H1 (cell line): Measurements from ENCODE around the gene FAM50B. TPM values are rescaled to one million over a fixed set of nuclear protein-coding genes. Genes with fewer than 3 reads are reported as not detected.

ENCODE experiments used
- CTCF ChIA-PET: fragments of 300-600 bp; sonication (Branson Sonifier 250); formaldehyde crosslinking; loops from one replicate; lab custom pipeline; 2021; ENCODE audit not compliant: partially characterized antibody; lab: Charles Lee
- POLR2A ChIA-PET: fragments of 300-600 bp; sonication (Branson Sonifier 250); formaldehyde crosslinking; loops from one replicate; lab custom pipeline; 2021; ENCODE audit warnings: inconsistent platforms; ENCODE audit not compliant: partially characterized antibody; lab: Charles Lee
- DNase-seq, 2 experiments: peaks; one replicate each; pipeline versions ENCODE4 v3.0.0 to v3.0.0-alpha.2; 2010 to 2022; ENCODE audit warnings: low spot score in 2 of 2, low read depth in 1 of 2, mixed read lengths in 1 of 2
- FAIRE-seq: peaks from 2 replicates; lab custom pipeline; 2011; peaks lifted over from hg19 to GRCh38; lab: Jason Lieb, UNC
- H2AFZ ChIP-seq: 2 replicates; pipeline ENCODE4 v1.8.1; 2012; ENCODE audit warnings: low read length, inconsistent platforms
- H2AK5ac ChIP-seq: 2 replicates; pipeline ENCODE4 v1.6.1; 2013; ENCODE audit warnings: low read depth, low read length
- H2BK120ac ChIP-seq: replicated peaks from 2 replicates; pipeline ENCODE3; 2013; ENCODE audit warnings: low read depth, low read length, inconsistent platforms
- H2BK12ac ChIP-seq: 2 replicates; pipeline ENCODE4 v1.6.1; 2013; ENCODE audit warnings: low read depth, low read length
- H2BK15ac ChIP-seq: 2 replicates; pipeline ENCODE4 v1.6.1; 2013; ENCODE audit warnings: low read length
- H2BK20ac ChIP-seq: 2 replicates; pipeline ENCODE4 v1.6.1; 2013; ENCODE audit warnings: low read length
- H2BK5ac ChIP-seq: 2 replicates; pipeline ENCODE4 v1.6.1; 2013; ENCODE audit warnings: low read depth, low read length
- H3K14ac ChIP-seq: 2 replicates; pipeline ENCODE4 v1.6.1; 2013; ENCODE audit warnings: inconsistent platforms; ENCODE audit not compliant: insufficient read length
- H3K18ac ChIP-seq: 2 replicates; pipeline ENCODE4 v1.6.1; 2013; ENCODE audit warnings: low read length; ENCODE audit errors: extremely low read depth
- H3K23ac ChIP-seq: 2 replicates; pipeline ENCODE4 v1.6.1; 2013; ENCODE audit warnings: inconsistent platforms; ENCODE audit not compliant: insufficient read length
- H3K23me2 ChIP-seq: 2 replicates; pipeline ENCODE4 v1.6.1; 2013; ENCODE audit warnings: low read depth, low read length
- H3K27ac ChIP-seq: 2 replicates; pipeline ENCODE4 v1.6.1; 2011; ENCODE audit warnings: low read depth, low read length, inconsistent platforms
- H3K27me3 ChIP-seq, 4 experiments: replicated peaks in 1 of 4; 1 replicate in 1 of 4; 2 replicates in 3 of 4; pipeline versions ENCODE4 v1.6.1 to v1.8.1; 2011 to 2013; ENCODE audit warnings: low read length in 3 of 4, mild to moderate bottlenecking in 3 of 4, inconsistent platforms in 2 of 4, mixed read lengths in 2 of 4, moderate library complexity in 1 of 4; ENCODE audit not compliant: control insufficient read depth in 3 of 4, insufficient read depth in 3 of 4; ENCODE audit errors: extremely low read depth in 1 of 4
- H3K36me3 ChIP-seq, 4 experiments: 2 replicates each; pipeline versions ENCODE4 v1.6.1 to v1.8.1; 2011 to 2013; ENCODE audit warnings: mild to moderate bottlenecking in 4 of 4, low read length in 3 of 4, moderate library complexity in 2 of 4, control low read depth in 1 of 4, inconsistent platforms in 1 of 4; ENCODE audit not compliant: insufficient read depth in 4 of 4, control insufficient read depth in 2 of 4
- H3K4ac ChIP-seq: replicated peaks from 2 replicates; pipeline ENCODE3; 2013; ENCODE audit warnings: low read length, low read depth, mixed read lengths, inconsistent platforms; ENCODE audit not compliant: insufficient read length
- H3K4me1 ChIP-seq, 4 experiments: replicated peaks in 1 of 4; 1 replicate in 1 of 4; 2 replicates in 3 of 4; pipeline versions ENCODE4 v1.6.1 to v1.8.1; 2011 to 2013; ENCODE audit warnings: low read length in 3 of 4, inconsistent platforms in 2 of 4, mixed read lengths in 1 of 4; ENCODE audit not compliant: insufficient read depth in 4 of 4, control insufficient read depth in 3 of 4
- H3K4me2 ChIP-seq, 2 experiments: 2 replicates each; pipeline versions ENCODE4 v1.6.1 to v1.8.1; 2011 to 2013; ENCODE audit warnings: low read depth in 2 of 2, low read length in 2 of 2, control low read depth in 1 of 2, inconsistent platforms in 1 of 2, mild to moderate bottlenecking in 1 of 2; ENCODE audit not compliant: insufficient read depth in 1 of 2
- H3K4me3 ChIP-seq, 4 experiments: fragments of 200-600, 300-600 bp in 1 of 4; sonication (generic), shearing (Covaris generic), sonication (Bioruptor Twin) in 1 of 4; 2 replicates each; pipeline versions ENCODE4 v1.5.1 to v1.8.1; 2011 to 2016; ENCODE audit warnings: low read length in 4 of 4, low read depth in 3 of 4, control low read depth in 2 of 4, inconsistent platforms in 2 of 4, mild to moderate bottlenecking in 2 of 4, mixed read lengths in 1 of 4, moderate library complexity in 1 of 4; ENCODE audit not compliant: insufficient read depth in 2 of 4; ENCODE audit errors: extremely low read depth in 1 of 4
- H3K56ac ChIP-seq: replicated peaks from 2 replicates; pipeline ENCODE3; 2013; ENCODE audit warnings: low read depth, mild to moderate bottlenecking, mixed read lengths, low read length, inconsistent platforms; ENCODE audit not compliant: insufficient read length
- H3K79me1 ChIP-seq: 2 replicates; pipeline ENCODE4 v1.6.1; 2013; ENCODE audit warnings: low read depth, low read length, control low read depth
- H3K79me2 ChIP-seq, 2 experiments: 2 replicates each; pipeline versions ENCODE4 v1.6.1 to v1.8.1; 2012 to 2013; ENCODE audit warnings: low read length in 2 of 2, mild to moderate bottlenecking in 2 of 2, inconsistent platforms in 1 of 2; ENCODE audit not compliant: insufficient read depth in 2 of 2, control insufficient read depth in 1 of 2
- H3K9ac ChIP-seq, 4 experiments: replicated peaks in 1 of 4; 1 replicate in 1 of 4; 2 replicates in 3 of 4; pipeline versions ENCODE4 v1.6.1 to v1.8.1; 2011 to 2013; ENCODE audit warnings: low read depth in 3 of 4, low read length in 3 of 4, control low read depth in 2 of 4, mild to moderate bottlenecking in 2 of 4, moderate library complexity in 2 of 4, inconsistent platforms in 1 of 4; ENCODE audit errors: extremely low read depth in 1 of 4
- H3K9me3 ChIP-seq, 2 experiments: 2 replicates each; pipeline versions ENCODE4 v1.6.1 to v1.8.1; 2012 to 2013; ENCODE audit warnings: mild to moderate bottlenecking in 2 of 2, moderate library complexity in 2 of 2, control low read depth in 1 of 2, inconsistent platforms in 1 of 2, low read depth in 1 of 2, low read length in 1 of 2, mixed read lengths in 1 of 2; ENCODE audit not compliant: insufficient read depth in 2 of 2
- H4K20me1 ChIP-seq, 2 experiments: replicated peaks in 1 of 2; 2 replicates each; pipeline versions ENCODE3 to v1.8.1; 2011 to 2013; ENCODE audit warnings: inconsistent platforms in 2 of 2, low read length in 2 of 2, mild to moderate bottlenecking in 1 of 2; ENCODE audit not compliant: insufficient read depth in 2 of 2, control insufficient read depth in 1 of 2
- H4K5ac ChIP-seq: 2 replicates; pipeline ENCODE4 v1.6.1; 2013; ENCODE audit warnings: low read length, low read depth, mixed read lengths, inconsistent platforms; ENCODE audit not compliant: insufficient read length
- H4K8ac ChIP-seq: 2 replicates; pipeline ENCODE4 v1.8.0; 2013; ENCODE audit warnings: mild to moderate bottlenecking, moderate library complexity, low read length, inconsistent platforms; ENCODE audit not compliant: insufficient read depth; ENCODE audit errors: extremely low read depth
- H4K91ac ChIP-seq: replicated peaks from 2 replicates; pipeline ENCODE3; 2013; ENCODE audit warnings: low read length, mixed read lengths, inconsistent platforms; ENCODE audit not compliant: insufficient read length
- CBX5 ChIP-seq: fragments of 300-800, 300-1000 bp; sonication (generic); IDR thresholded peaks from 2 replicates; pipeline ENCODE4 v1.7.1; 2016; ENCODE audit warnings: antibody characterized with exemption, low read length, low read depth
- CHD1 ChIP-seq: IDR thresholded peaks from 2 replicates; pipeline ENCODE4 v1.6.1; 2012; ENCODE audit warnings: low read depth, low read length, improper control_type of control experiment
- CREB1 ChIP-seq: IDR thresholded peaks from 2 replicates; pipeline ENCODE4 v1.6.1; 2012; ENCODE audit warnings: inconsistent platforms
- EP300 ChIP-seq, 2 experiments: IDR thresholded peaks; 1 replicate in 1 of 2; 2 replicates in 1 of 2; pipeline ENCODE4 v1.6.1; 2011 to 2012; ENCODE audit warnings: low read depth in 2 of 2, low read length in 2 of 2, mild to moderate bottlenecking in 2 of 2, borderline replicate concordance in 1 of 2, inconsistent platforms in 1 of 2, moderate library complexity in 1 of 2
- KDM4A ChIP-seq: IDR thresholded peaks from one replicate; pipeline ENCODE4 v1.7.1; 2012; ENCODE audit warnings: low read depth, mild to moderate bottlenecking, moderate library complexity, low read length, inconsistent platforms; ENCODE audit not compliant: severe bottlenecking
- RXRA ChIP-seq: IDR thresholded peaks from 2 replicates; pipeline ENCODE4 v1.6.1; 2011; ENCODE audit warnings: low read depth, mild to moderate bottlenecking, low read length, moderate library complexity; ENCODE audit not compliant: insufficient read depth
- SP2 ChIP-seq: IDR thresholded peaks from 2 replicates; pipeline ENCODE4 v1.6.1; 2012; ENCODE audit warnings: mild to moderate bottlenecking, low read length, inconsistent platforms
- TAF1 ChIP-seq: IDR thresholded peaks from 2 replicates; pipeline ENCODE4 v1.6.1; 2011; ENCODE audit warnings: mild to moderate bottlenecking, low read depth, low read length
- TEAD4 ChIP-seq: IDR thresholded peaks from 2 replicates; pipeline ENCODE4 v1.6.1; 2012; ENCODE audit warnings: low read depth, low read length, inconsistent platforms, mixed read lengths
- WGBS, 2 experiments: shearing (Covaris generic) in 1 of 2; methylation state at CpG; one replicate each; pipeline versions ENCODE4 v1.1.6 to v1.1.7; 2013 to 2015; ENCODE audit warnings: low lambda C conversion rate in 2 of 2, mixed read lengths in 2 of 2, inconsistent platforms in 1 of 2, low coverage in 1 of 2, missing lambda C conversion rate in 1 of 2; ENCODE audit not compliant: insufficient replicate concordance in 2 of 2, insufficient coverage in 1 of 2, insufficient read length in 1 of 2; ENCODE audit errors: extremely low coverage in 1 of 2, missing lambda C conversion rate in 1 of 2; 5-methylcytosine and 5-hydroxymethylcytosine counted together
- polyA plus RNA-seq, 7 experiments: library from polyadenylated mRNA; depleted of rRNA in 3 of 7; stranded (reverse) in 5 of 7; unstranded in 2 of 7; fragments of >200 nt in 5 of 7; fragments of 200-250 nt in 2 of 7; gene quantifications; 1 replicate in 5 of 7; 2 replicates in 1 of 7; 4 replicates in 1 of 7; pipeline versions ENCODE4 v1.2.1 to v1.2.3, GENCODE V29; 2011 to 2013; ENCODE audit warnings: missing spikeins in 2 of 7, mixed read lengths in 2 of 7
- total RNA-seq: library from RNA; stranded (reverse); fragmentation: NEBNext Ultra II Directional; extraction: Animal tissue kit (Norgen Biotek cat#: 25700); gene quantifications from 2 replicates; pipeline ENCODE4 v1.2.1, GENCODE V29; 2021
- TF ChIP-seq, protein P1 (sequence below): IDR thresholded peaks from 2 replicates; pipeline ENCODE4 v1.6.1; 2011; ENCODE audit warnings: low read depth, mild to moderate bottlenecking, low read length; ENCODE audit not compliant: insufficient read depth
- TF ChIP-seq, protein P2 (sequence below): IDR thresholded peaks from 2 replicates; pipeline ENCODE4 v1.6.1; 2012; ENCODE audit warnings: inconsistent platforms
- TF ChIP-seq, protein P3 (sequence below): IDR thresholded peaks from 2 replicates; pipeline ENCODE4 v1.6.1; 2012; ENCODE audit warnings: inconsistent platforms

FAM50B gene
- total and polyA plus RNA-seq, 2 of the 8 experiments (the other 6 are each of a cell fraction or from before 2014, with no cell fraction given), result 3.1 to 3.2 TPM

DNA sequence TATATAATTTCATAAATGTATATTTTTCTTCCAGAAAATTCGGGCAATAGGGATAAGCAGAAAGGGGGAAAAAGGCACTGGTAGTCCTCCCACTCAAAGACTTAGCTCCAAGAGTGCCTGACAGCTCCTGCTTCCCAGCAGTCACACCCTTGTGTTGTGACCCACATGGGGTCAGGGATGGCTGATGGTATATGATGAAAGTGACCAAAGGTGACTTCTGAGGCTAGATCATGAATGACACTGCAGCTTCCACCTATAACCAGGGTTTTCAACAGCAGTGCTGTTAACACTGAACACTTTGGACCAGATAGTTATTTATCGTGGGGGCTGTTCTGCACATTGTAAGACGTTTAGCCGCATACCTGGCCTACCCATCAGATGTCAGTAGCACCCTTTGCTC, 22.3 kb downstream of the FAM50B start:
- Histone ChIP-seq H3K4ac (no peak overlapping the region), H3K27ac (no peak overlapping the region), H2AK5ac (no peak overlapping the region), H3K9ac (no peak overlapping the region), H3K79me1 (peaks cover 2% of the 10 kb centered on the region; the same call in 1 of the 2 replicates), H2BK15ac (no peak overlapping the region), H3K79me2 (no peaks in the 10 kb centered on the region), H2BK5ac (no peak overlapping the region), H2AFZ (no peak overlapping the region), H2BK120ac (no peak overlapping the region), H4K5ac (no peak overlapping the region), H4K20me1 (no peaks in the 10 kb centered on the region), H3K4me1 (peaks cover 0 to 3% (median 0%) of the 10 kb centered on the region in 4 experiments; a peak in 1 of 7 replicates), H4K8ac (no peak overlapping the region), H3K56ac (no peak overlapping the region), H3K18ac (no peak overlapping the region), H3K14ac (no peak overlapping the region), H3K4me3 (no peak overlapping the region), H3K23ac (no peak overlapping the region), H3K27me3 (no peaks in the 10 kb centered on the region), H3K9me3 (no peaks in the 10 kb centered on the region), H2BK20ac (no peak overlapping the region), H2BK12ac (no peak overlapping the region), H3K23me2 (no peaks in the 10 kb centered on the region), H4K91ac (no peak overlapping the region), H3K4me2 (no peak overlapping the region), H3K36me3 (no peaks in the 10 kb centered on the region)
- FAIRE-seq (no peak), DNase-seq (no peak)
- POLR2A ChIA-PET, result interaction anchor here (1.4 kb wide), 1 partner anchor 23 kb away, joined by 3 read pairs; the partner anchor contains the start of gene FAM50B
- TF ChIP-seq, protein P1, sequence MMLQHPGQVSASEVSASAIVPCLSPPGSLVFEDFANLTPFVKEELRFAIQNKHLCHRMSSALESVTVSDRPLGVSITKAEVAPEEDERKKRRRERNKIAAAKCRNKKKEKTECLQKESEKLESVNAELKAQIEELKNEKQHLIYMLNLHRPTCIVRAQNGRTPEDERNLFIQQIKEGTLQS, result no peak
- TF ChIP-seq CBX5 (no peak), CREB1 (no peak), KDM4A (no peak), RXRA (no peak), TEAD4 (no peak), CHD1 (no peak), SP2 (no peak), TAF1 (no peak), EP300 (IDR thresholded peaks at IDR 0.05; ENCODE audit: borderline replicate concordance in 1 of 2, low read depth in 2 of 2, low read length in 2 of 2) (no peak)
- TF ChIP-seq, protein P2, sequence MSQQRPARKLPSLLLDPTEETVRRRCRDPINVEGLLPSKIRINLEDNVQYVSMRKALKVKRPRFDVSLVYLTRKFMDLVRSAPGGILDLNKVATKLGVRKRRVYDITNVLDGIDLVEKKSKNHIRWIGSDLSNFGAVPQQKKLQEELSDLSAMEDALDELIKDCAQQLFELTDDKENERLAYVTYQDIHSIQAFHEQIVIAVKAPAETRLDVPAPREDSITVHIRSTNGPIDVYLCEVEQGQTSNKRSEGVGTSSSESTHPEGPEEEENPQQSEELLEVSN, result no peak
- TF ChIP-seq, protein P3, sequence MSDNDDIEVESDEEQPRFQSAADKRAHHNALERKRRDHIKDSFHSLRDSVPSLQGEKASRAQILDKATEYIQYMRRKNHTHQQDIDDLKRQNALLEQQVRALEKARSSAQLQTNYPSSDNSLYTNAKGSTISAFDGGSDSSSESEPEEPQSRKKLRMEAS, result no peak
- WGBS, 2 experiments, result 82% methylated on average over 4 of the region's 4 CpGs; no CpG with 5 or more reads in 1 of the 2 experiments
- CTCF ChIA-PET, result interaction anchor here (0.9 to 1.6 kb wide), 3 partner anchors 10 to 129 kb away, joined by 3 to 7 read pairs (median 4); partner anchors contain the start of gene FAM50B
